CD4-positive, CD25-positive, alpha-beta regulatory T cell (primary cell): ENCODE results near the gene COLQ. TPM values are rescaled to one million over a fixed set of nuclear protein-coding genes. Genes with fewer than 3 reads are reported as not detected.

Experiments used
- ATAC-seq, 2 donors: fragments of 150-1000 bp; cut with Tn5 transposase; one replicate each; pipeline ENCODE4 v1.10.0; 2021; ENCODE audit warnings: low read depth in 2 of 2, moderate number of reproducible peaks in 2 of 2, moderate library complexity in 1 of 2
- DNase-seq, 3 donors: peaks; one replicate each; pipeline versions ENCODE4 v3.0.0 to v3.0.0-alpha.2; 2012 to 2022; ENCODE audit warnings: mixed read lengths in 1 of 3
- H3K27ac ChIP-seq: one replicate; pipeline ENCODE4 v1.7.0; 2013; ENCODE audit warnings: mild to moderate bottlenecking, low read length; ENCODE audit not compliant: insufficient read depth, poor library complexity, severe bottlenecking
- H3K27me3 ChIP-seq: one replicate; pipeline ENCODE4 v1.7.0; 2013; ENCODE audit warnings: low read length; ENCODE audit not compliant: control insufficient read depth, insufficient read depth
- H3K36me3 ChIP-seq: one replicate; pipeline ENCODE4 v1.7.0; 2013; ENCODE audit warnings: mild to moderate bottlenecking, low read length, moderate library complexity; ENCODE audit not compliant: control insufficient read depth, insufficient read depth
- H3K4me1 ChIP-seq: 2 replicates; pipeline ENCODE4 v1.7.0; 2013; ENCODE audit warnings: mild to moderate bottlenecking, low read length; ENCODE audit not compliant: insufficient read depth, control insufficient read depth, poor library complexity, severe bottlenecking
- H3K4me3 ChIP-seq: one replicate; pipeline ENCODE4 v1.7.0; 2013; ENCODE audit warnings: low read depth, mild to moderate bottlenecking, low read length, moderate library complexity
- H3K9me3 ChIP-seq, 2 experiments: 1 replicate in 1 of 2; 2 replicates in 1 of 2; pipeline ENCODE4 v1.7.0; 2013; ENCODE audit warnings: low read length in 2 of 2, mild to moderate bottlenecking in 1 of 2, moderate library complexity in 1 of 2; ENCODE audit not compliant: control insufficient read depth in 2 of 2
- H3K27ac Mint-ChIP-seq, 3 donors: one replicate each; pipeline ENCODE4 v1.8.0; 2020 to 2022; ENCODE audit warnings: mild to moderate bottlenecking in 3 of 3, mixed read lengths in 3 of 3, moderate library complexity in 2 of 3
- H3K27me3 Mint-ChIP-seq: one replicate; pipeline ENCODE4 v1.8.0; 2022; ENCODE audit warnings: mild to moderate bottlenecking, mixed read lengths
- H3K36me3 Mint-ChIP-seq: one replicate; pipeline ENCODE4 v1.8.0; 2020; ENCODE audit warnings: mixed read lengths
- H3K4me1 Mint-ChIP-seq, 4 donors: one replicate each; pipeline ENCODE4 v1.8.0; 2020 to 2022; ENCODE audit warnings: mixed read lengths in 4 of 4, mild to moderate bottlenecking in 1 of 4
- H3K4me3 Mint-ChIP-seq, 4 donors: one replicate each; pipeline ENCODE4 v1.8.0; 2020 to 2022; ENCODE audit warnings: mild to moderate bottlenecking in 4 of 4, mixed read lengths in 4 of 4, moderate library complexity in 3 of 4
- H3K9me3 Mint-ChIP-seq, 7 donors: one replicate each; pipeline ENCODE4 v1.8.0; 2020 to 2022; ENCODE audit warnings: mixed read lengths in 7 of 7, mild to moderate bottlenecking in 3 of 7, moderate library complexity in 2 of 7
- polyA plus RNA-seq, 4 donors: library from polyadenylated mRNA; unstranded; fragments of 300-500 nt; fragmentation: Illumina TruSeq; gene quantifications; one replicate each; pipeline ENCODE4 v1.2.3, GENCODE V29; 2021
- total RNA-seq: library from RNA; stranded (reverse); gene quantifications from one replicate; pipeline ENCODE4 v1.2.3, GENCODE V29; 2022

COLQ gene
- total and polyA plus RNA-seq, 5 donors from 2014 or later: 0.60 to 5.1 (median 1.0) TPM

DNA sequence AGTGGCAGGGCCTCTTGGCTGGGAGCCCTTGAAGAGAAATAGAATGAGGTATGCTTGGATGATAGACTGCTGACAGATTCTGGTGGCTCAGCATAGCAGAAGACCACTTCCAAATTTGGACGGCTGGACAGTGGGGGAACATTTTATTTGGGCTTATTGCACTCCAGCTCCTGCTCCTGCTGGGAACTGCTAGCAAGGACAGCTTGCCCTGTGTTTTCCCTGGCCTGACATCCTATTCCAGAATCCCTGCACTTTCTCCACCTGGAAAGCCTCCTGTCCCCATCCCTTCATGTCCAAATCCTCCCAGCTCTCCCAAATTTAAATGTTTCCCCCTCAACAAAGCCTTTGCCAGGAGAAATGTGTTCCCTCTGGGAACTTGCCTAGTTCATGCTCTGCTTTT is 9.8 kb upstream of the COLQ start:
- Histone ChIP-seq H3K4me3 (no peak overlapping the region), H3K9me3 (no peaks in the 10 kb centered on the region), H3K36me3 (no peaks in the 10 kb centered on the region), H3K27ac (no peak overlapping the region), H3K4me1 (peaks cover 38% of the 10 kb centered on the region), H3K27me3 (no peaks in the 10 kb centered on the region)
- ATAC-seq (no peak), DNase-seq (no peak)
- Mint-ChIP-seq H3K27me3 (no peaks in the 10 kb centered on the region), H3K27ac (peak overlapping the region; percentile 65 to 90 (median 75)), H3K4me1 (peaks cover 25 to 53% (median 31%) of the 10 kb centered on the region in 4 donors), H3K9me3 (peaks cover 0 to 3% (median 0%) of the 10 kb centered on the region in 7 donors), H3K36me3 (no peaks in the 10 kb centered on the region), H3K4me3 (no peak overlapping the region)

DNA sequence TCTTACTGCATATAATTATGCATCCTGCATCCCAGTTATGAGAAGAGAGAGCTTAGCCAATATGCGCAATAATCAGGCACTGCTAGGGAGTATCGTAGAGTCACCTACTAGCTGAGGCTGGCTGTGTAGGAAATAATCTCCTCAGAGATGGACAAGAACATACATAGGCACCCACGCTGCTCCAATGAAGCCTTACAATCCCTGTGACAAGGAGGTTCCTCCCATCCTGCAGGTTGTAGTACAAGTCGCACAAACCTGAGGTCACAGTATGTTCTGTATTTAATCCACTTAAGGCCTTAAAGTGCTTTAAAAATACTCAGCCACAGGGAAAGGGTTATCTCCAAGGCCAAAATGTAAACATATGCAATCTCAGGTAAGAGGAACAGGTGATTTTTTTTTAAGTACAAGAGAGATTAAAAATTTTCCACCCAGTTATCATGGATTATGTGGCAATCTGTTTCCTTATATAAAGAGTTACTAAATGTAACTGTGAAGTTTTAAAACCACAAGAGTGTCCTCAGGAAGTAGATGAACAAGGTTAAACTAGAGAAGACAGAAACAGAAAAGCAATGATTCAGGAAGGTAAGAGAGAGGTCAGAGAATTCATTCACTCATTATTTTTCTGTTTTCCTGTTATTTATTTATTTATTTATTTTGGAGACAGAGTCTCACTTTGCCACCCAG is 7.5 kb upstream of the COLQ start:
- peaks cover 3% of the 10 kb centered on the region for H3K36me3 Mint-ChIP-seq
- Histone ChIP-seq H3K27ac (peak overlapping the region; percentile 30), H3K36me3 (no peaks in the 10 kb centered on the region), H3K4me3 (peak overlapping the region; percentile 51), H3K27me3 (no peaks in the 10 kb centered on the region), H3K4me1 (peaks cover 22% of the 10 kb centered on the region), H3K9me3 (no peaks in the 10 kb centered on the region)
- no peaks in the 10 kb centered on the region for H3K27me3 Mint-ChIP-seq
- H3K4me1 Mint-ChIP-seq: peaks cover 16 to 35% (median 20%) of the 10 kb centered on the region in 4 donors
- H3K4me3 Mint-ChIP-seq: peak overlapping the region in 3 of 4 donors; percentile 22 to 28 (median 27)
- peak in 1 of 3 donors; percentile 31 for DNase-seq
- peak overlapping the region; percentile 60 to 90 (median 70) for H3K27ac Mint-ChIP-seq
- H3K9me3 Mint-ChIP-seq: peaks cover 0 to 5% (median 0%) of the 10 kb centered on the region in 7 donors
- peak in 1 of 2 donors; percentile 58 for ATAC-seq

DNA sequence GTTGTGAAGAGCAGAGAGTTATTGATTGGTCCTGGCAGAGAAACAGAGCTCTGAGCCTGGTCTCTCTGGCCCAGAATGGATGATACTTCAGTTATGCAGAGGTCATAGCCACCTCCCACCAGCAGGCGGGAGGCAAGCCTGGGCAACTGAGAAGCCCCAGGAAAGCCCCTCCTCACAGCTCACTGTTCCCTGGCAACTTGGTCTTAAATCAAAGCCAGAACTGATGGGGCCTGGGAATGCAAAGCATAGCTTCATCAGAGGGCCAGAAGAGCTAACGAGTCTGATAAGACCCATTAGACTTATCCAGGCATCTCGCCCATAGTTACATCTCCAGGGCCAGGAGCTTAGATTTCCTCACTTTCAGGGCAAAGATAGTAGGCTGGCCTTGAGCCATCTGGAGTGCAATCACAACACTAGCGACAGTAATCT is 5.5 kb upstream of the COLQ start:
- H3K4me3 Mint-ChIP-seq: no peak overlapping the region
- H3K9me3 ChIP-seq: no peaks in the 10 kb centered on the region
- no peak overlapping the region for H3K27ac ChIP-seq
- peaks cover 16 to 32% (median 18%) of the 10 kb centered on the region in 4 donors for H3K4me1 Mint-ChIP-seq
- H3K4me3 ChIP-seq: no peak overlapping the region
- no peaks in the 10 kb centered on the region for H3K27me3 ChIP-seq
- H3K4me1 ChIP-seq: peaks cover 22% of the 10 kb centered on the region
- peak overlapping the region in 1 of 3 donors; percentile 52 for H3K27ac Mint-ChIP-seq
- H3K36me3 ChIP-seq: no peaks in the 10 kb centered on the region
- no peaks in the 10 kb centered on the region for H3K27me3 Mint-ChIP-seq
- DNase-seq (no peak), ATAC-seq (no peak)
- peaks cover 3% of the 10 kb centered on the region for H3K36me3 Mint-ChIP-seq
- H3K9me3 Mint-ChIP-seq: peaks cover 0 to 3% (median 0%) of the 10 kb centered on the region in 7 donors

DNA sequence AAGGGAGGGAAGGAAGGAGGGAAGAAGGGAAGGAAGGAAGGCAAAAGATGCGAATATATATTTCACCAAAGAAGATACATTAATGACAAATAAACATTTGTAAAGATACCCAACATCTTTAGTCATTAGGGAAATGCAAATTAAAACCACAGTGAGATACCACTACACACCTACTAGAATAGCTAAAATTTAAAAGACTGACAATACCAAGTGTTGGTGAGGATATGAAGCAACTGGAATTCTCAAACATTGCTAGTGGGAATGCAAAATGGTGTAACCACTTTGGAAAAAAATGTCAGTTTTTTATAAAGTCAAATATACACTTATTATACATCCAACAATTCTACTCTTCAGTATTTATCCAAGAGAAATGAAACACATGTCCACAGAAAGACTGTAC is 4.3 kb upstream of the COLQ start:
- no peak for ATAC-seq
- Histone ChIP-seq H3K27ac (no peak overlapping the region), H3K9me3 (no peaks in the 10 kb centered on the region), H3K4me3 (no peak overlapping the region), H3K4me1 (peaks cover 21% of the 10 kb centered on the region), H3K36me3 (no peaks in the 10 kb centered on the region), H3K27me3 (no peaks in the 10 kb centered on the region)
- Mint-ChIP-seq H3K36me3 (peaks cover 3% of the 10 kb centered on the region), H3K9me3 (peaks cover 0 to 2% (median 0%) of the 10 kb centered on the region in 7 donors), H3K27ac (no peak overlapping the region), H3K4me3 (no peak overlapping the region), H3K4me1 (peaks cover 16 to 30% (median 20%) of the 10 kb centered on the region in 4 donors), H3K27me3 (no peaks in the 10 kb centered on the region)
- no peak for DNase-seq

DNA sequence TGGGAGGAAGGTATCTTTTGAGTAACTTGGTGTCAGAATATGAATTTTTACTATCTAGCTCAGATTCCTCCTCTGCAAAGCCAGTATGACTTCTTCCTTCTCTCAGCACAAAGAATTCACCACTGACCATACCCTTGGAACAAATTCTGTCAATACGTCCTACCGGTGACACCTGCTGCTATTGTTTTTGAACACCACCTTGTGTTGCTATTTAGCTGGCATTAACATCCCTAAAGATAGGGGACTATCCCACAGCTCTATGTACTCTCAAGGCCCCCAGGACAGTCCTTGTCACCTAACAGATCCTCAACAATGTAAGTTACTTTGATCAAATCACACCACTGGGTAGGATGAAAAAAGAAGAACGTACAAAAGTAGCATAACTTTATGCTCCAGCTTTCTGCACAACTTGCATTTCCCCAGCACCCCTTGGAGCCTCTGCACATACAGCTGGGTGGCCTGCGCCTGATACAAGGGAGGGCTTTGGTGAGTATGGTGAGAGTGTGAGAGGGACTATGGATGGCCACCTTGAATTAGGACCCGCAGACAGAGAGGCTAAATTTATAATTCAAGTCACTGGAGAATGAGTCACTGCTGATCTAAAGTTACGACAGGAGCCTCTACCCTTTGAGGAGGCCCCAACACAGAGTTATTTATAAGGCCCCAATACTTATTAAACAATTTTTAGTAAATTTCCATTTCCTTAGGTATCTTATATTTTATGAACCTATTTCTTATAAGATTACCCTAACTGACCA is 2.3 kb upstream of the COLQ start:
- H3K27ac ChIP-seq: no peak overlapping the region
- Mint-ChIP-seq H3K27me3 (no peaks in the 10 kb centered on the region), H3K27ac (peak overlapping the region in 1 of 3 donors; percentile 26), H3K4me1 (peaks cover 4 to 12% (median 5%) of the 10 kb centered on the region in 4 donors), H3K36me3 (peaks cover 3% of the 10 kb centered on the region), H3K9me3 (peaks cover 0 to 2% (median 0%) of the 10 kb centered on the region in 7 donors), H3K4me3 (no peak overlapping the region)
- no peaks in the 10 kb centered on the region for H3K36me3 ChIP-seq
- H3K4me1 ChIP-seq: peaks cover 8% of the 10 kb centered on the region
- DNase-seq (no peak), ATAC-seq (no peak)
- no peaks in the 10 kb centered on the region for H3K9me3 ChIP-seq
- H3K4me3 ChIP-seq: no peak overlapping the region
- H3K27me3 ChIP-seq: no peaks in the 10 kb centered on the region

DNA sequence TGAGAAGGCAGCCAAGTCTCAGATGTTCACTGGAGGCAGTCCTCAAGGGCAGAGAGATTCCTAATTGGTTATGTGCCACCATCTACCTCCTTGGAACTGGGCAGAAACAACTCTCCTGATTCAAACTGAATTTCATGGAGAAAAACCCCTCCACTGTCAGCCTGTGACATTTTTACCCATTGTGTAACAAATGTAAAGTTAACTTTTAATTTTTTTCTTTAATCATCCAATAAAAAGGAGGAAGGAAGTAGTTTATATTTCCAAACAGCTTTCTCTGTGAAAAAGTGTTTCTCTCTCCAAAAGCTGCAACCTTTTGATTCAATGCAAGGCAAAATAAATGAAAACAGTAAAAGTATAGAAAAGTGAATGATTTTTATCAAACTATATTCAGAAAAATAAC is 510 bp upstream of the COLQ start:
- Mint-ChIP-seq H3K9me3 (peaks cover 0 to 2% (median 0%) of the 10 kb centered on the region in 7 donors), H3K36me3 (peaks cover 3% of the 10 kb centered on the region), H3K4me3 (no peak overlapping the region), H3K27ac (no peak overlapping the region), H3K4me1 (peaks cover 2 to 5% (median 4%) of the 10 kb centered on the region in 4 donors), H3K27me3 (no peaks in the 10 kb centered on the region)
- Histone ChIP-seq H3K4me1 (peaks cover 4% of the 10 kb centered on the region), H3K27ac (no peak overlapping the region), H3K9me3 (no peaks in the 10 kb centered on the region), H3K4me3 (no peak overlapping the region), H3K36me3 (no peaks in the 10 kb centered on the region), H3K27me3 (no peaks in the 10 kb centered on the region)
- no peak for ATAC-seq
- DNase-seq: no peak

DNA sequence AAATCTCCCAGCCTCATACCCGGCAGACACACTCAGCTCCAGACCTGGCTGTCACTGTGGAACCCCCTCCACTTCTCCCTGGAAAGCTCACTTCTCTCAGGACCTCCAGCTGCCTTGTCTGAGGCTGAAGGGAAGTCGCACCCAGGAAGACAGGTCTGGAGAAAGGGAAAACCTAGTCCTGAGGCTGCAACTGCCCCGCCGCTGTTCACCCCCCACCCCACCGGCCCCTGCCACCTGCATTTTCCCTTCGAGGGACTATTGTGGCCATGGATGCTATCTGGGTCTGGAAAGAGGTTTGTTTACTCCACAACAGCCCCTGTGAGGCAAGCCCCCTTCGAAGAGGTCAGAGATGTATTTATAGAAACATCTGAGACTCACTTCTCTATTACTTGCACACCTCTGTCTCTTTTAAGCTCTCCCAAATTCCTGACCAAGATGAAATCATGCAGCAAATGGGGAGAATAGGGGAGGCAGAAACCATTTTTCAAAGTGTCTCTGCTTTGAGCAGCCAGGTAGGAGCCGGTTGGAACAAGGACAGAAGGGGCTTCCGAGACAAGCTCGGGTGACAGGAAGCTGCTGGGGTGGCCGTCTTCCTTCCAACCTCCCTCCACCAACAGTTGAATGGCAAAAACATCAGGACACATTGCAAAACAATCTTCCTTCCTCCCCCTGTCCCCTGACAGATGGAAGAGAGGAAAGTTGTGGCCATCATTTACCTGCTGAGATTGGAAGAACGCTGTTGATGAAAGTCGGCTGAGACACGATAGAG is 518 bp downstream of the COLQ start:
- H3K4me3 ChIP-seq: no peak overlapping the region
- H3K4me1 Mint-ChIP-seq: peaks cover under 1 to 5% (median 3%) of the 10 kb centered on the region in 4 donors
- H3K36me3 Mint-ChIP-seq: peaks cover 3% of the 10 kb centered on the region
- peak overlapping the region in 2 of 3 donors; percentile 66 to 69 for H3K27ac Mint-ChIP-seq
- H3K4me1 ChIP-seq: peaks cover 4% of the 10 kb centered on the region
- H3K27ac ChIP-seq: no peak overlapping the region
- no peaks in the 10 kb centered on the region for H3K9me3 ChIP-seq
- no peaks in the 10 kb centered on the region for H3K36me3 ChIP-seq
- peaks cover 0 to 2% (median 0%) of the 10 kb centered on the region in 7 donors for H3K9me3 Mint-ChIP-seq
- H3K27me3 ChIP-seq: no peaks in the 10 kb centered on the region
- ATAC-seq (no peak), DNase-seq (no peak)
- H3K27me3 Mint-ChIP-seq: no peaks in the 10 kb centered on the region
- no peak overlapping the region for H3K4me3 Mint-ChIP-seq
